Stimulated activated CD4-positive, alpha-beta T cell treated with anti-CD3 and anti-CD28 coated beads, Interleukin-4, amount 100 ng/mL, for 24 hours (primary cell): Measurements from ENCODE around the gene RNF212.
"Not testable (repeated sequence)": the region's sequence is repeated elsewhere in the genome, so short reads cannot be mapped to it uniquely, and the experiment has no call there.

Experiments
- DNase-seq: peaks from one replicate; pipeline ENCODE4 v3.0.0-alpha.2; 2020

Gene RNF212, protein sequence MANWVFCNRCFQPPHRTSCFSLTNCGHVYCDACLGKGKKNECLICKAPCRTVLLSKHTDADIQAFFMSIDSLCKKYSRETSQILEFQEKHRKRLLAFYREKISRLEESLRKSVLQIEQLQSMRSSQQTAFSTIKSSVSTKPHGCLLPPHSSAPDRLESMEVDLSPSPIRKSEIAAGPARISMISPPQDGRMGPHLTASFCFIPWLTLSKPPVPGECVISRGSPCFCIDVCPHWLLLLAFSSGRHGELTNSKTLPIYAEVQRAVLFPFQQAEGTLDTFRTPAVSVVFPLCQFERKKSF

DNA sequence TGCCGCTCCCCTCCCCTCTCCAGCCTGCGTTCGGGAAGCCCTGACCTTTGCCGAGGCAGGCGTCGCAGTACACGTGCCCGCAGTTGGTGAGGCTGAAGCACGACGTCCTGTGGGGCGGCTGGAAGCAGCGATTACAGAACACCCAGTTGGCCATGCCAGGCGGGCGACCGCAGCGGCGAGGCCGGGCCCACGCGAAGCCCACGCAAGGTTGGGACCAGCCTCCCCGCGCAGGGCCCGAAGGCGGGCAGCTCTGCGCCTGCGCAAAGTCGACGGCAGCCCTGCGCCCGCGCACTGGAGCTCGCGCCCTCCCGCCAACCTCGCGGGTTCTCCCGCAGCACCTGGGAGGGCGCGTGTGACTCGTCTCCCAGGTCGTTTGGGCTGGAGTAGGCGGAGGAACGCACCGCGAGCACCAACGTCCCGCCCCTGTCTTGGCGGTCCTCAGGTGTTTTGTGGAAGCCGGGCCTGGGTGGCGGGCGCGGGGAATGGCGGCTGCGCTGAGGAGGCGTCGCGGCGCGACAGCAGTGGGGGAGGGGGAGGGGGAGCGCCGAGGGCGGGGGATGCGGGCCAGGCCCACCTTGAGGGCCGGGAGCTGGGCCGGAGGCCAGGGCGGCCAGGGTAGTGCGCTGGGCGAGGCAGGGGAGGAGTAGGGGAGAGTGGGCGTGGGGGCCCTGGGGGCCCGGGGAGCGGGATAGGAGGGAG, at the start of gene RNF212:
Gene RNF212, minus strand, starts transcription at position 254 of the 699 bp plus-strand sequence. Its CDS starts 100 bp downstream, at position 154.
- peak; percentile 11 for DNase-seq

DNA sequence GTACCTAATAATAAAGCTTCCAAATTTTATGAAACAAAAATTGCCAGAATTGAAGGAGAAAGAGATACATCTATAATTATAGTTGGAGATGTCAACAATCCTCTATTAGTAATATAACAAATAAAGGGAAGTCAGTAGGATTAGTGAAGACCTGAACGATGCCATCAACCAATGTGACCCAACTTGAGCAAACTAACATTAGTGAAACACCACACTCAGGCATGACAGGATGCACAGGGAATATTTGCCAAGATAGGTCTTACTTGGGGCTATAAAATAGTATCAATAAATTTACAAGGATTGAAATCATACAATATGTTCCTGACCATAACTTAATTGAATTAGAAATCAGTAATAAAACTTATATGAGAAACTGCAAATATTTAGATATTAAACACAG, 47.0 kb upstream of the RNF212 start:
- DNase-seq = no peak

DNA sequence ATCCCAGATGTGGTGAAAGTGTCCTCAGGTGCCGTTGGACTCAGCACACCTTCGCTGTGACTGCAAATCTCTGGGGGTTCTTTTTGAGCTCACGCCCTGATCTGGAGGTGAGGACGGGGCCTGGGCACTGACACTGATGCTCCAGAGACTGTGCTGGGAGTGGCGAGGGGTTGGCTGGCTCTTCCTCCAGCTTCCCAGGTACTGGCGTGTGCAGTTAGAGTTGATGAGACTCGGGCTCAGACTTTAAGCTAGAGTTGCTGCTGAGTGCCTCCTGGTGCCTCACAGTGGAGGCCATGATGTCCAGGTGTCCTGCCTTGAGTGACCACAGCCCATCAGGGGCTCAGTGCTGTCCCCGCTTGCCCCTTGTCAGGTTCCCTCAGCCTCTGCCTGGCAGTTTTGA, 42.7 kb upstream of the RNF212 start:
- no peak for DNase-seq

DNA sequence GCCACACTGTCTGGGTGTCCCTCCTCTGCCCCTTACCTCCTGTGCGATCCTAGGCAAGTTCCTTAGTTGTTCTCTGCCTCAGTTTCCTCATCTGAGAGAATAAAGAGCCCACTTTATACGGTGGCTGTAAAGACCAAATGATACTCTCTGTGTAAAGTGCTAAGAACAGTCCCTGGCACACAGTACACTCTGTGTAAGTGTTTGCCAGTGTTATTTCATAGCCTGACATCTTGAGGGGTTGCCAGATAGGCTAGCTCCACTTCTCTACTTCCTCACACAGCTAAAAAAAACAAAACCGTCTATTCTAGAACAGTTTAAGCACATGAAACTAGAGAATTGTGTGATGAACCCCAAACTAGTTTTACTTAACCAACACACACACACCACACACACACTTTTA, 42.0 kb upstream of the RNF212 start:
- no peak for DNase-seq

DNA sequence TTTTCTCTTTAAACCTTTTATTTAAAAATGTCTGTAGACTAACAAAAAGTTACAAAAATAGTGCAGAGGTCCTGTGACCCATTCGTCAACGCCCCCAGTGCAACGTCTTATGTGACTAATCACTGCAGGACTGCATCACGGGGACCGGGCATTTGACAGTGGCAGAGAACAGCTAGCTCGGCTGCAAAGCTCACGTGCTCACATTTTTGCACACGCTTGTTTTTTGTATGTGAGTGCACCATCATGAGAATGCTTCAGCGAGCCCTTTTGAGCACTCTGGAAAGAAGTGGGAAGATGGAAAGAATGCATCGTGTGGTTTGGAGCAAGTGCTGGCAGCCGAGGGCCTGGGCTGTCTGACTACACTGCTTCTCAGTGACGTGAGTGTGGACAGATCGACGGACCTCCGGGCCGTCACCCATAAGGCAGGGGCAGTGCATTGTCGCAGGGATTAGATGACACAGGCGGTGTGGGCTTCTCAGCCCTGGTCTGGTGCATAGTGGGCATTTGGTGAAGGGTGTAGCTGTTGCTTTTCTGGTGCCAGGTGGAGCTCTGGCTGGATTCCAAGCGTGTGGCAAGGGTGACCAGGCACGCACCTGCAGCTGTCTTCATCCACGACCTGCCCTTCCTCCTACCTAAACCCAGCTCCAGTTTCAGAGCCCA, 41.3 kb upstream of the RNF212 start:
- DNase-seq = no peak

DNA sequence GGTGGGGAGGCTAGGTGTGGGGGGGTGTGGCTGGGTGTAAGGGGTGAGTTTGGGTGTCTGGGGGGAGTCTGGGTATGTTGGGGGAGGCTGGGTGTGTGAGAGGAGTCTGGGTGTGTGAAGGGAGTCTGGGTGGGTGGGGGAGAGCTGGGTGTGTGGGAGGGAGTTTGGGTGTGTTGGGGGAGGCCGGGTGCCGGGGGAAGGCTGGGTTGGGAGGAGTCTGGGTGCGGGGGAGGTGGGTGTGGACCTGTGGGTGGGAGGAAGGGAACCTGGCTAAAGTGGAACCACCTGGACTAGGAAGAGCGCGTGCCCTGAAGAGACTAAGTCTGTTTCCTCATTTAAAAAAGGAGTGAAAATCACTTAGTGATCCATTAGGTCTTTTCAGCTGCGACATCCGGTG, 40.8 kb upstream of the RNF212 start:
- DNase-seq = no peak

DNA sequence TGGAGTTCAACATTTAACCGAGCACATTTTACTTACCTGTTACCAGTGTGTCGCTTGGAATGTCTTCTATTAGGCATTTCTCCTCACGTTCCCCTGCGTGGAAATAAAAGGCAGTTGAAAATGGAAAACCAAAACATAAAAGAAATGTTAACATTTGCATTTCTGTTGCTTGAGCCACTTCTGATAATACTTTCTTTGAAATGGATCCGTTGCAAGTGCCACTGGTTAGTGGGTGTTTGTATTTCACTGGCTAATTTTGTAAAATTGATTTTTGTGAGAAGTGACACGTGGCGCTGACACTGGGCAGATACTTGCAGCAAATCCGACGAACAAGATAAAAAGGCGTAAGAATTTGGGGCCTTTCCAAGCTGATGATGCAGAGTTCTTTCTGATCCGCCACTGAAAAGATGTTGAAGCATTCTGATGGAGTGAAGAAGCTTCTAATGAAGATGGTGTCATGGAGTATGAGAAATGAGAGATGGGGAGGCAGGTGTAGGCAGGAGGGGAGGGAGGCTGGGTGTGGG, 40.3 kb upstream of the RNF212 start:
- DNase-seq = no peak

DNA sequence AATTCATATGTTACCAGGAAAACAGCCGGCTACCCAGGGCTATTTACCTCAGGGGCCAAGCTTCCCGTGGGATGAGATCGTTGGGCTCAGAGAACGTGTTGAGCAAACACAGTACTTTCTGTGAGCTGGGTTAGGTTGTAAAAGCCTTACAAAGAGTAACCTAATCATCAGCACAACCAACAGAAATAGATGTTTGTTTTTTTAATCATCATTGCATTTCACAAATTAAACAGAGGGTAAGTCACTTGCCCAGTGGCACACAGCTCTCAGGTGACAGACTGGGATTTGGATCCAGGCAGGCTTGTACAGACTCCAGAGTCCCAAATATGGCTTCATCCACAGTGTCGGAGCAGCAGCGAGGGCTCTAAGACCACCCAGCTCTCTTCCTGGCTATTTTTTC, 38.9 kb upstream of the RNF212 start:
- no peak for DNase-seq

DNA sequence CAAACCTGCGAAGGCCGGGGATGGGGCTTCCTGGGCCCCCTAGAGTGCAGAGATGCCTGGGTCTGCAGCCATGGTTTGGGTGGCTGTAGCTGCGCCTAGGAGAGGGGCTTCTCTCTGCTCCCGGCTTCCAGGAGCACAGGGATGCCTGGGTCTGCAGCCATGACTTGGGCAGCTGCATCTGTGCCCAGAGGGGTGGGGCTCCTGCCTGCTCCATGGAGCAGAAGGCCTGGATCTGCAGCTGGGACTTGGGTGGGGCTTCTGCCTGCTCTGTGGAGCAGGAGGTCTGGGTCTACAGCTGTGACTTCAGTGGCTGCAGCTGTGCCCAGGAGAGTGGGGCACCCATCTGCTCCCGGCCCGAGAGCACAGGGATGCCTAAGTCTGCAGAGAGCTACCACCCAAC, 38.2 kb upstream of the RNF212 start:
- no peak for DNase-seq

DNA sequence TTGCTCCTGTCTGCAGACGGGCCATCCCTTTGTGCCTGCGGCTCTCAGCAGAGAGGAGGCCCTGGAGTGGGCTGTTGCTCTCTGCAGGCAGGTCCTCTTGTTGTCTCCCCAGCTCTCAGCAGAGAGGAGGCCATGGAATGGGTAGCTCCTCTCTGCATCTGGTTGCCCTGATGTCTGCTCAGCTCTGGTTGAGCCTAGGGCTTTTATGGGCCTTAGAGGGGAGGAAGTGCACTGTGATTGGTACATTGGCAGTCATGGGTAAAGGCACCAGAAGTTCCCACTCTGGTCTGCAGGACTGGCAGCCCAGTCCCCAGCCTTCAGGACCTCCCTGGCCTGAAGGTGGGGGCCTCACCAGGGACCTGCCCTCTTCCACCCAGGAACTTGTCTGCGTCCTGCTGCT, 37.5 kb upstream of the RNF212 start:
- DNase-seq = no peak

DNA sequence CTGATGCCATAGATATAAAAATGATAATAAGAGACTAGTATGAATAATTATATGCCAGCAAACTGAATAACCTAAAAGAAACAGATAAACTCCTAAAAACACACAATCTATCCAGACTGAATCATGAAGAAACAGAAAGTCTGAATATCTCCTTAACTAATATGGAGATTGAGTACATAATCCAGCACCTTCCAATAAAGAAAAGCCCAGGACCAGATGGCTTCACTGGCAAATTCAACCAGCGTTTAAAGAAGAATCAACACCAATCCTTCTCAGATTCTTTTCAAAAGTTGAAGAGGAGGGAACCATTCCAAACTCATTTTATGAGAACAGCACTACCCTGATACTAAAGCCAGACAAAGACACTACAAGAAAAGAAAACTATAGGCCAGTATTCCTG, 26.5 kb upstream of the RNF212 start:
- DNase-seq = no peak

DNA sequence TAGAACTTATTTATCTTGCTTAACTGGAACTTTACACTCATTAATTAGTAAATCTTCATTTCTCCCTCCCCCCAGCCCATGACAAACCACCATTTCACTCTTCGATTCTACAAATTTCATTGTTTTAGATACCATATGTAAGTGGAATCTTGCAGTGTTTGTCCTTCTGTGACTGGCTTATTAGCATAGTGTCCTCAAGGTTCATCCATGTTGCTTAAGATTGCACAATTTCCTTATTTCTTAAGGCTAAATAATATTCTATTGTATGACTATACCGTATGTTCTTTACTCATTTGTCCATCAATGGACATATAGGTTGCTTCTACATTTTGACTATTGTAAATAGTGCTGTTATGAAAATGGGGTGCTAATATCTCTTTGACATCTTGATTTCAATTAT, 24.5 kb upstream of the RNF212 start:
- no peak for DNase-seq

DNA sequence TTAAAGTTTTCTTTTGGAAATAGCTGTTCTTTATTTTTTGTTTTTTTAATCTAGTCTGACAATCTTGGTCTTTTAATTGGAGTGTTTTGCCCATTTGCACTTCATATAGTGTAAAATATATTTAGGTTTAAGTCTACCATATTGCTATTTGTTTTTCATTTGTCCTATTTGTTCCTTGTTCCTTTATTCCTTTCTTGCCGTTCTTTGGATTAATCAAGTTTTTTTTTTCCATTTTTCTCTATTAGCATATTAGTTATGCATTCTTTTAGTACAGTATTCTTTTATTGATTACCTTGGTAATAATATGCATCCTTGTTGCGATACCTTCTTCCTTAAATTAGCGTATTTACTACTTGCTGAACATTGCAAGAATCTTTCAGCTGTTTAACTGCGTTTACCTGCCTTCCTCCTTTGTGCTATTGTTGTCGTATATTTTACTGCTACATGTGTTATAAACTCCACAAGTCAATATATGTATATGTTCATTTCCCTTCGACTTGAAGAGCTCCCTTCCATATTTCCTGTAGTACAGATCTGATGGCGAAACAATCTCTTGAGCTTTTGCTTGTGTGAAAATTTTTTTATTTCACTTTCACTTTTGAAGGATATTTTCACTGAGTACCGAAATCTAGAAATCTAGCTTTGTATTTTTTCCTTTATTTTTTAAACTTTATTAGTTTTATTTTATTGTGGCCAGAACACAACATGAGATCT, 23.9 kb upstream of the RNF212 start:
- DNase-seq = no peak

DNA sequence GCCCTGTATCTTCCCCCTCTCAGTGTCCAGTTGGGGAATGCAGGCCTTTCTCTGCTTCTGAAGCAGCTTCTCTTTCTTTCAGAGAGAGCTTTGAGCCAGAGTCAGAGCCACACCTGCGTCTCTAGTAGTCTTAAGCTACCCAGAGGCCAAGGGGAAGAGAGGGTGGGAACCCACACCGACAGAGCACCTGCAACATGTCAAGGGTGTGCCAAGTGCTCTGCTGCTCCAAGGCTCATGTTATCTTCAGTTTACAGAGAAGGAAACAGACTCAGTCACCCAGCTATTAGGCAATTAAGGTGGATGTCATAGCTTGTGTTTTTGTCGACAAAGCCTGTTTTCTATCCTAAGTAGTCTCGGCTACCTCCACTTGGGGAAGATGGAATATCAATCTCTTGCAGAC, 22.7 kb upstream of the RNF212 start:
- DNase-seq = no peak

DNA sequence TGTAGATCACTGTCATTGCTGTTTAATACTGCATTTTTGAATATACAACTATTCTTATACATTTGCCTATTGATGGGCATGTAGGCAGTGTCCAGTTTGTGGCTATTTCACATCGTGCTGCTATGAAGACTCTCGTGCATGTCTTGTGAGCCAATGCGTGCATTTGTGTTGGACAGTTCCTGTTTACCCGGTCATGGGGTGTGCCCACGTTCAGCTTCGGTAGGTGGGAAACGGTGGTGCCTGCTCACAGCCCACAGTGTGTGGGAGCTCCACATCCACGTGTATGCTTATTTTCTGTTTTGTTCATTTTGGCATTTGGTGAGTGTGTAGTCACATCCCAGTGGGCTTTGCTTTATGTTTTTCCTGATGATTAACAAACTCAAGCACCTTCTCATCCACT, 19.7 kb upstream of the RNF212 start:
- no peak for DNase-seq

DNA sequence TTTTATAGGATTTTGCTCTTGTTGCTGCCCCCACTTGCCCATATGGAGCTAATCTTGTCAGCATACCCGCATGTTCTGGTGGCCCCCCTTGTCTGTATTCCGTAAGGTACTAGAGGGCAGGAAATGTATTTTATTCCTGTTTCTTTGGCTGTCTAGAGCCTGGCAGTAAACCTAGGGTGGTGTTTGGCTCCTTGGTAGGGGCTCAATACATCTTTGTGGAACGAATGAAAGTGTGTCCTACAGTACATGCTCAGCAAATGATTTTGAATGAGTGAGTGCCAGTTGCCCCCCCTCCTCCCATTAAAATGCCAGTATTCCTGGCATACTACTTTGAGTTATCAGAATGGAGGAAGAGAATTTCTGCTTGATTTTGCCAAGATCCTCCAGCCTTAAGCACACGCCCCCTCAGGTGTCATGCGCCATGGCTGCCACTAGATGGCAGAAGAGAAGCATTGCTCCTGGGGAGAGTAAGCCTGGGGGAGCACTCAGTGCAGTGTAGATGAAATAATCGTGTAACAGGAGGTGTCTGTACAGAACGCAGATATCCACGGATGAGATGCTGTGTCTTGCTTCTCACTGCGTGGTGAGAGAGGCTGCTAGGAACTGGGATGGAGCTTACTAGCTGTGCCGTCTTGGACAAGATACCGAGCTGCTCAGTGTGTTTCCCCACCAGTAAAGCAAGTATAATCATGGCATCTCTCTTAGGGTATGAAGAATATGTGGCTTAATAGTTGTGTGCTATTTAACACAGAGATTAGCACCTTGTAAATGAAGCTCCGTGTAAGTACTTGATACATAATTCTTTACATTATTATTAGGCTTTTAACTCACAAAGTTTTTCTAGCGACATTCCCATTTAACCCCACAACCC, 17.2 kb upstream of the RNF212 start:
- peak; percentile 78 for DNase-seq

DNA sequence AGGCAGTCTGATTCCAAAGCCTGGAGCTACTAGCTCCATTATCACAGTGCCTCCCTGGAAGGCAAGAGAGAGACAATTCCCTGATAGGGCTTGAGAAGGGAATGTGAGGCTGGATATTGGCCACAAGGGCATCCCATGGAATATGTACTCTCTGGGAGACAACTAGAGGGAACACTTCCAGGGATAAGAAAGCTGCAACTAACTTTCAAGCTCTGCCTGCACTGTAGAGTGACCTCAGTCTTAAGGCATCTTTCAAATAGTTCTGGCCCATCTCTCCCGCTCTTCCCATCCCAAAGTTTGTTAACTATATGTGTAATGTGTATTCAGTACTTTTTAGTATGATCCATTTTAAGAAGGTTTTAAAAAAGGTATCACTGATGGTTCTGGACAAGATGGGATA, 13.1 kb upstream of the RNF212 start:
- DNase-seq = no peak

DNA sequence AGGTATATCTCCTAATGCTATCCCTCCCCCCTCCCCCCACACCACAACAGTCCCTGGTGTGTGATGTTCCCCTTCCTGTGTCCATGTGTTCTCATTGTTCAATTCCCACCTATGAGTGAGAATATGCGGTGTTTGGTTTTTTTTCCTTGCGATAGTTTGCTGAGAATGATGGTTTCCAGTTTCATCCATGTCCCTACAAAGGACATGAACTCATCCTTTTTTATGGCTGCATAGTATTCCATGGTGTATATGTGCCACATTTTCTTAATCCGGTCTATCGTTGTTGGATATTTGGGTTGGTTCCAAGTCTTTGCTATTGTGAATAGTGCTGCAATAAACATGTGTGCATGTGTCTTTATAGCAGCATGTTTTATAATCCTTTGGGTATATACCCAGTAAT, 12.1 kb upstream of the RNF212 start:
- not testable (repeated sequence) for DNase-seq

DNA sequence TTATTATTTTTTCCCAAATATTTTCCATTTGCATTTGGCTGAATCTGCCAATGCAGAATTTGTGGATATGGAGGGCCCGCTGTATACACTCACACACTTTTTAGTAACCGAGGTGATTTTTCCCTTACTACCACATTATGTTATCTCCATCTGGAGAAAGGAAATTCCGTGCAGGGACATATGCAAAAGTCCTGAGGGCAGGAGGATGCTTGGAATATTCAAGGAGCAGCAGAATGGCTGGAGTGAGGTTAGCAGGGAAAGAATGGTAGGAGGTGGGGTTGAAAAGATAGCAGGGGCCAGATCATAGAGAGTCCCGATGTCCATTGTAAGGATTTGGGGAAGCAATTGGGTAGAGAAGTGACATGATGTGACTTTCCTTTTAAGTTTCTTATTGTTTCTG, 11.5 kb upstream of the RNF212 start:
- DNase-seq = no peak

DNA sequence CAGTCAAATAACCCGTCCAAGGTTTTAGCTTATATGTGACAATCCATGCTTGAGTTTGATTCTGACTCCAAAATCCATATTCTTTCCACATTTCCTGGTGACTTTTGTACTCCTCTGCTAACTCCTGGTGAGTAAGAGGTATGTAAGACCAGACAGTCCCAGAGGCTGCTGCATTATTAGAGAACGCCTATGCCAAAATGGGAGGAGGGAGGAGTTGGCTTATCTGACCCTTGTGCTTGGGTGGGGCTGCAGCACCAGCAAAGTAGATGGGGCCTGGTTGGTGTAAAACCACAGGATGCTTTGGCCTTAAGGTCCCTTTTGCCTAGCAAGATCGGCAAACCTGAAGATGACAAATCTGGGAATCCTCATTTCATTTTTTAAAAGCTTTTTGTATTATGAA, 9.1 kb upstream of the RNF212 start:
- no peak for DNase-seq

DNA sequence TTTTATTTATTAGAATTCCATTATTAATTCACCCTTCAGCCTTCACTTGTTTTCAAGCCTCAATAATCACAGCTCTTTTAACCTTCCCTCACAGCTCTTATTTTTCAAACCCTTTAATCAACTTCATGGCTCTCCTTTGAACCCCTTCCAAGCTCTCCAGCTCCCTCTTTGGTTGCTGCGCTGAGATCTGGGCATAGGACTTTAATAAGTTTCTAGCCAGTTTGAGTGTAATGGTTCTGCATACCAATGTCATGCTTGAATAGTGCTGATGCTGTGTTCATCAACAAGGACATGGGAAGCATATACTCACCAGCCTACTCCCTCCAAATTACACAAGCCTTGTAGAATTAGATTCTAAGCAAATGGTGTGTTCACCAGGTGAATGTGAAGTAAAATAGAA, 3.5 kb upstream of the RNF212 start:
- no peak for DNase-seq

DNA sequence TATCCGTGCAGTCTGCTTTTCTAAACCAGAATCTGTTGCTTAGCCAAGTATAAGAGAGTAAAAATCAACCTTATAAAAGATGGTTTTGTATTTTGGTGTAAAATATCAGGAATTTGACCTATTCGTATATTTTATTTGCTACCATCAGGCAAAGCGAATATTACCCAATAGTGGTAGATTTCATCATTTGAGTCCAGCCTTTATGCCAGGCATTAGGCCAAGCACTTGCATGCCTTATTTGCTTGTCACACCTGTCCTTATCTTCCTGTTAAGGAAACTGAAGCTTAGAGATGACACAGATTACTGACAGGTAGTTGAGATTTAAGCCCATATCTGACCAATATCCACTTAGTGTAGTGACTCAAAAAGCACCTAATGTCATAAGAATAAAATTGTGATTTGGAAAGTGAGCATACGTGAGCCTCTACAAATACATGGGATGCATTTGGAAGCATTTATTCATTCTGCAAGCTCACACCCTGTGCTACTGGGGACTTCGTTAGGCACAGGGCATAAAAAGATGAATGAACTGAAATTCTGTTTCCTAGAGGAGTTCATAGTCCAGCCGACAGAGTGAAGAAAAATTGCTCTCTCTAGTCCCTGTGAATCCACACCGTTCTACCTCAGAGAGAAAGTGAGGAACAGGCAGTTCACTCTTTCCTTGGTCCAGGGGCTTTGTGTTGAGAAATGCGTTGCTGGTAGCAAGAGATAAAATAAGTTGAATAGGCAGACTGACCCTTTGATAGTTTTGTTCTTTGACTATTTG, 2.3 kb upstream of the RNF212 start:
- no peak for DNase-seq
